ENCODE data around the gene CCDC159.
A peak's percentile ranks its signal among the peaks of the same experiment; 100 is the strongest.
"Not testable (repeated sequence)": the region's sequence is repeated elsewhere in the genome, so short reads cannot be mapped to it uniquely, and the experiment has no call there.

Gene CCDC159

DNA sequence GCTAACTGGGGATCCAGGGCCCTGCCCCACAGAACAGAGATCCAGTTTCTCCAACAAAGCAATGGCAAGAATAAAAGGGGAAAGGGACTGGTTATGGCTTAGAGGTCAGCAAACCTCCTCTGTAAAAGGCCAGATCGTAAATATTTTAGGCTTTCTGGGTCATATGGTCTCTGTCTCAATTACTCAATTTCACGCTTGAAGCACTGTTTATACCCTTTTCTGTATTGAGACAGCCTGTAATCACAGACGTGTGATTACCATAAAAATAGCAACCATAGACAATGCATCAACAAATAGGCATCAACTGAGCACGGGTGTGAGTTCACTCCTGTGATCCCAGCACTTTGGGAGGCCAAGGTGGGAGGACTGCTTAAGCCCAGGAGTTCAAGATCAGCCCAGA lies 16.2 kb upstream of the CCDC159 start:
- TF ChIP-seq, protein P1, sequence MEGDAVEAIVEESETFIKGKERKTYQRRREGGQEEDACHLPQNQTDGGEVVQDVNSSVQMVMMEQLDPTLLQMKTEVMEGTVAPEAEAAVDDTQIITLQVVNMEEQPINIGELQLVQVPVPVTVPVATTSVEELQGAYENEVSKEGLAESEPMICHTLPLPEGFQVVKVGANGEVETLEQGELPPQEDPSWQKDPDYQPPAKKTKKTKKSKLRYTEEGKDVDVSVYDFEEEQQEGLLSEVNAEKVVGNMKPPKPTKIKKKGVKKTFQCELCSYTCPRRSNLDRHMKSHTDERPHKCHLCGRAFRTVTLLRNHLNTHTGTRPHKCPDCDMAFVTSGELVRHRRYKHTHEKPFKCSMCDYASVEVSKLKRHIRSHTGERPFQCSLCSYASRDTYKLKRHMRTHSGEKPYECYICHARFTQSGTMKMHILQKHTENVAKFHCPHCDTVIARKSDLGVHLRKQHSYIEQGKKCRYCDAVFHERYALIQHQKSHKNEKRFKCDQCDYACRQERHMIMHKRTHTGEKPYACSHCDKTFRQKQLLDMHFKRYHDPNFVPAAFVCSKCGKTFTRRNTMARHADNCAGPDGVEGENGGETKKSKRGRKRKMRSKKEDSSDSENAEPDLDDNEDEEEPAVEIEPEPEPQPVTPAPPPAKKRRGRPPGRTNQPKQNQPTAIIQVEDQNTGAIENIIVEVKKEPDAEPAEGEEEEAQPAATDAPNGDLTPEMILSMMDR (conservative IDR thresholded peaks at IDR 0.05; ENCODE audit: control insufficient read depth, insufficient read depth, low read depth, low read length) = no peak
- DNase-seq (ENCODE audit: low read depth) = no peak
- H3K4me3 ChIP-seq (ENCODE audit: control insufficient read depth, low read depth, low read length) = no peak overlapping the region

DNA sequence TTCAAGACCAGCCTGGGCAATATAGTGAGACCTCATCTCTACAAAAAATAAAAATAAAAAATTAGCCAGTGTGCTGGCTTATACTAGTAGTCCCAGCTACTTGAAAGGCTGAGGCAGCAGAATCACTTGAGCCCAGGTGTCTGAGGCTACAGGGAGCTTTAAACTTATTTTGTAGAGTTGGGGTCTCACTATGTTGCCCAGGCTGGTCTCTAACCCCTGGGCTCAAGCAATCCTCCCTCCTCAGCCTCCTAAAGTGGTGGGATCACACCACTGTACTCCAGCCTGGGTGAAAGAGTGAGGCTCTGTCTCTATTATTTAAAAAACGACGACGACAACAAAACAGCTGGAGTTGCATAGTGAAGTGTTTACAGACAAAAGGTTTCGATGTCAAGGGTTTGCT lies 14.8 kb upstream of the CCDC159 start:
- no peak for DNase-seq (ENCODE audit: low read depth)
- TF ChIP-seq, protein P1 (conservative IDR thresholded peaks at IDR 0.05; ENCODE audit: control insufficient read depth, insufficient read depth, low read depth, low read length) = no peak
- H3K4me3 ChIP-seq (ENCODE audit: control insufficient read depth, low read depth, low read length) = no peak overlapping the region

DNA sequence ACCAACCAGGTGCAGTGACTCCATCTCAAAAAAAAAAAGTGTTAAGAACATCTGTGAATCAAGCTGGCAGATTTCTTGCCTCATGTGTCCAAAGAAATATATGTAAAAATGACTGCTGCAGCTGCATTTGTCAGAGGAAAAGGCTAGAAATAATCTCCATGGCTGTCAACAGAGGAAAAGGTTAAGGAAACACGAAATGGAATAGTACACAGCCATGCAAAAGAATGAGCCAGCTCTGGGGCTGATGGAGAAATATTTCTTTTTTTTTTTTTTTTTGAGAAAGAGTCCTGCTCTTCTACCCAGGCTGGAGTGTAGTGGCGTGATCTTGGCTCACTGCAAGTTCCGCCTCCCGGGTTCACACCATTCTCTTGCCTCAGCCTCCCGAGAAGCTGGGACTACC lies 13.5 kb upstream of the CCDC159 start:
- DNase-seq (ENCODE audit: low read depth) = no peak
- TF ChIP-seq, protein P1 (conservative IDR thresholded peaks at IDR 0.05; ENCODE audit: control insufficient read depth, insufficient read depth, low read depth, low read length) = no peak

DNA sequence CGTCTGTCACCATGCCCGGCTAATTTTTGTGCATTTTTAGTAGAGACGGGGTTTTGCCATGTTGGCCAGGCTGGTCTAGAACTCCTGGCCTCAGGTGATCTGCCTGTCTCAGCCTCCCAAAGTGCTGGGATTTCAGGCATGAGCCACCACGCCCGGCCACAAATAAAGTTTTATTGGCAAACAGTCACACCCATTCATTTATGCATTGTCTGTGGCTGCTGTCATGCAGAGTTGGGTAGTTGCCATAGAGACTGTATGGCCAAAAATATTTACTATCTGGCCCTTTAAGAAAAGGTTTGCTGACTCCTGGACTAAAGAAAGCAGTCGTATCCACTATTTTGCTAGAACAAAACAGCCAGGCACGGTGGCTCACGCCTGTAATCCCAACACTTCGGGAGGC lies 12.5 kb upstream of the CCDC159 start:
- DNase-seq (ENCODE audit: low read depth) = peak; percentile 25
- H3K4me3 ChIP-seq (ENCODE audit: control insufficient read depth, low read depth, low read length) = not testable (repeated sequence)

More for the DNA sequence above, 13.5 kb upstream of the CCDC159 start:
- H3K4me3 ChIP-seq (ENCODE audit: control insufficient read depth, low read depth, low read length) = no peak overlapping the region

DNA sequence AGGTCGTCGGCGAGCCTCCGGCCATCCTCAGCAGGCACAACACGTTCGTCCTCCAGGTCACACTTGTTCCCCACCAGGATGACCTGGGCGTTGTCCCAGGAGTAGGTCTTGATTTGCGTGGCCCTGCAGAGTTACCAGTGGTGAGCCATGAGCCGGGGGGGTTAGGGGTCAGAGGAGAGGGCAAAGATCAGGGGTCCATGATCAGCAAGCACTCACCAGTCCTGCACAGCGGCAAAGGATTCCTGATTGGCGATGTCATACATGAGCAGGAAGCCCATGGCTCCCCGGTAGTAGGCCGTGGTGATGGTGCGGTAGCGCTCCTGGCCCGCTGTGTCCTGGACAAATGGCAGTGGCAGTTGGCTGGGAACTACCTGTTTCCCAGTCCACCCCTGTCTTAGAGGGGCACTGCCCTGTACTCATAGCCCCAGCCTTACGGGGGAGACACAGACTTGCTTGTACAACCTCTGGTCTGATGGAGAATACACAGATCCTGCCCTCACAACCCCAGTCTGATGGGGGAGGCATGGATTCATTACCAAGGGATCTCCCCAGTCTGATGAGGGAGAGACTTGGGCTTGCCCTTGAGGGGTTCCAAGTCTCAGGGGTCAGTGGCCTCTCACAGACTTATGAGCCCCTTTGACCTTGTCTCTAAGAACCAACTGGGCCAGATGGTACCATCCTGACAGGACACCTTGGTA lies 10.7 kb upstream of the CCDC159 start:
- H3K4me3 ChIP-seq (ENCODE audit: control insufficient read depth, low read depth, low read length) = no peak overlapping the region
- TF ChIP-seq, protein P1 (conservative IDR thresholded peaks at IDR 0.05; ENCODE audit: control insufficient read depth, insufficient read depth, low read depth, low read length) = no peak
- DNase-seq (ENCODE audit: low read depth) = no peak

DNA sequence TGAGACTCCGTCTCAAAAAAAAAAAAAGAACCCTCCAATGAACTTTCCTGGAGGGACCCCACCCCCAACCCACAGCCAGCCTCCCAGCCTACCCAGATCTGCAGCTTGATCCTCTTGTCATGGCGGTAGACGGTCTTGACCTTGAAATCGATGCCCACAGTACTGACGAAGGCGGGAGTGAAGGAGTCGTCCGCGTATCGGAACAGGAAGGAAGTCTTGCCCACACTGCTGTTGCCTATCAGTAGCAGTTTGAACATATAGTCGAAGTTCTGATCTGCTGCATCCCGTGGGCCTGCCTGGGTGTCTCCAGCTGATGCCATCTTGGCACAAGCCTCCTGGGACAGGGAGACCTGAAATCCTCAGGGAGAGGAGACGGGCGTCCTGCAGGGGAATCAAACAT lies 9.2 kb upstream of the CCDC159 start:
- DNase-seq (ENCODE audit: low read depth) = no peak
- H3K4me3 ChIP-seq (ENCODE audit: control insufficient read depth, low read depth, low read length) = no peak overlapping the region
- TF ChIP-seq, protein P1 (conservative IDR thresholded peaks at IDR 0.05; ENCODE audit: control insufficient read depth, insufficient read depth, low read depth, low read length) = no peak

DNA sequence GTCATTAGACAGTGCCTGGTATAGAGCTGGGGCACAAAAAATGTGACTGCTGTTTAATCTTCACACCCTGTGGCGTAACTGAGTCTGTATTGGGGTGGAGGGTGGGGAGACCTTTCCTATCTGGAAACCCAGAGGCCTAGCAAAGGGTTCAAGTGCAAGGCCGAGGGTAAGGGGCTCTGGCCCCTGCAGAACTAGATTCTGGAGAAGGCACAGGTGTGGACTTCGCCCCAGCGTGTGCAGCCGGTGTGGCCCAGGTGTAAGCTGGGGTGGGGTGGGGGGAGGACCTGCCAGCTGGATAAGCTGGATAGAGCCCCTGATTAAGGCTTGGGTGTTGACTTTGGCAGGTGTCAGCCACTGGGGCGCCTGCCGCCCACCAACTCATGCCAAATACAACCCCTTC lies 8.2 kb upstream of the CCDC159 start:
- TF ChIP-seq, protein P1 (conservative IDR thresholded peaks at IDR 0.05; ENCODE audit: control insufficient read depth, insufficient read depth, low read depth, low read length) = no peak
- H3K4me3 ChIP-seq (ENCODE audit: control insufficient read depth, low read depth, low read length) = no peak overlapping the region
- DNase-seq (ENCODE audit: low read depth) = no peak
